ENCODE data around the gene SLC25A42. TPM values are rescaled to one million over a fixed set of nuclear protein-coding genes. Genes with fewer than 3 reads are reported as not detected.
A peak's percentile ranks its signal among the peaks of the same experiment; 100 is the strongest.

Gene SLC25A42
- total RNA-seq, 2 experiments from 2014 or later: 8.0 to 10.3 TPM

GRCh38 chr19:19040417-19040816, 23.4 kb upstream of the SLC25A42 start:
- Mint-ChIP-seq H3K27ac (peak overlapping the region; percentile 60), H3K27me3 (no peaks in the 10 kb centered on the region), H3K9me3 (no peaks in the 10 kb centered on the region), H3K4me3 (no peak overlapping the region), H3K36me3 (peaks cover 36% of the 10 kb centered on the region), H3K4me1 (peaks cover 30% of the 10 kb centered on the region)
- DNase-seq: no peak

GRCh38 chr19:19042732-19043280, 21.0 kb upstream of the SLC25A42 start:
- Mint-ChIP-seq H3K9me3 (no peaks in the 10 kb centered on the region), H3K4me3 (no peak overlapping the region), H3K27me3 (no peaks in the 10 kb centered on the region), H3K4me1 (peaks cover 18% of the 10 kb centered on the region), H3K36me3 (peaks cover 25% of the 10 kb centered on the region), H3K27ac (no peak overlapping the region)
- no peak for DNase-seq

DNA sequence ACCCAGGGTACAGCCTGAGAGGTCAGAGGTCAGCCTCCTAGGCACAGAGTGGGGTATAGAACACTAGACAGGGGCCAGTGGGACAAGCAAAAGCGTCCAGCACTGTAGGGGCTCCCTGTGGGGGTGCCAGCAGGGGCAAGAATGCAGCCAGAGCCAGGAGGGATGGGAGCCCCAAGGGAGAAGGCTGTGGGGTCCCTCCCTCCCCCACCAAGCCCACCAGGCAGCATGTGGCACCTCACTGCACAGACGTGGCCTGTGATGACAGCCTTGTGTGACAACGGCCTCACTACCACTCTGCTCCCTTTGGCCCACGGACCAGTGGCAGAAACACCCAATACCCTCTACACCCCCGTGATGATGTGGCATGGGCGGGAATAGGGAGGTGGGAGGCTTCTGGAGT, 20.3 kb upstream of the SLC25A42 start:
- no peaks in the 10 kb centered on the region for H3K9me3 Mint-ChIP-seq
- no peak for DNase-seq
- no peak overlapping the region for H3K4me3 Mint-ChIP-seq
- peaks cover 20% of the 10 kb centered on the region for H3K36me3 Mint-ChIP-seq
- no peaks in the 10 kb centered on the region for H3K27me3 Mint-ChIP-seq
- H3K27ac Mint-ChIP-seq: no peak overlapping the region
- peaks cover 18% of the 10 kb centered on the region for H3K4me1 Mint-ChIP-seq

GRCh38 chr19:19043881-19044280, 19.9 kb upstream of the SLC25A42 start:
- H3K9me3 Mint-ChIP-seq: no peaks in the 10 kb centered on the region
- DNase-seq: no peak
- no peak overlapping the region for H3K4me3 Mint-ChIP-seq
- peaks cover 22% of the 10 kb centered on the region for H3K36me3 Mint-ChIP-seq
- no peaks in the 10 kb centered on the region for H3K27me3 Mint-ChIP-seq
- no peak overlapping the region for H3K27ac Mint-ChIP-seq
- H3K4me1 Mint-ChIP-seq: peaks cover 18% of the 10 kb centered on the region

DNA sequence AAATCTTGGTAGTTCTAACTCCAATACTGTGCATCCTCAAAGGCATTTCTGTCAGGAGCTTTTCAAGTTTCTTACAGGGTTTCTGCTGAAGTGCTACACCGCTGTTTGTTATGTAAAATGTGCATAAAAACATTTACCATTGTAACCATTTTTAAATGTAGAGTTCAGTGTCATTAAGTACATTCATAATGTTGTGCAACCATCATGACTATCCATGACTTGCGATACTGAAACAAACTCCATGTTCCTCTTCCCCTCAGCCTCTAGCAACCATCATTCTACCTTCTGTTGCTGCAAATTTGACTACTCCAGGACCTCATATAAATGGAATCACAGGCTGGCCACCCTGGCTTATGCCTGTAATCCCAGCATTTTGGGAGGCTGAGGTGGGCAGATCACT, 14.4 kb upstream of the SLC25A42 start:
- Mint-ChIP-seq H3K4me1 (no peaks in the 10 kb centered on the region), H3K36me3 (peaks cover 16% of the 10 kb centered on the region), H3K4me3 (no peak overlapping the region), H3K9me3 (no peaks in the 10 kb centered on the region), H3K27me3 (no peaks in the 10 kb centered on the region), H3K27ac (no peak overlapping the region)
- DNase-seq: no peak

GRCh38 chr19:19050104-19050503, 13.7 kb upstream of the SLC25A42 start:
- no peaks in the 10 kb centered on the region for H3K4me1 Mint-ChIP-seq
- H3K27me3 Mint-ChIP-seq: no peaks in the 10 kb centered on the region
- H3K4me3 Mint-ChIP-seq: no peak overlapping the region
- H3K9me3 Mint-ChIP-seq: no peaks in the 10 kb centered on the region
- no peak overlapping the region for H3K27ac Mint-ChIP-seq
- peaks cover 16% of the 10 kb centered on the region for H3K36me3 Mint-ChIP-seq
- DNase-seq: no peak

DNA sequence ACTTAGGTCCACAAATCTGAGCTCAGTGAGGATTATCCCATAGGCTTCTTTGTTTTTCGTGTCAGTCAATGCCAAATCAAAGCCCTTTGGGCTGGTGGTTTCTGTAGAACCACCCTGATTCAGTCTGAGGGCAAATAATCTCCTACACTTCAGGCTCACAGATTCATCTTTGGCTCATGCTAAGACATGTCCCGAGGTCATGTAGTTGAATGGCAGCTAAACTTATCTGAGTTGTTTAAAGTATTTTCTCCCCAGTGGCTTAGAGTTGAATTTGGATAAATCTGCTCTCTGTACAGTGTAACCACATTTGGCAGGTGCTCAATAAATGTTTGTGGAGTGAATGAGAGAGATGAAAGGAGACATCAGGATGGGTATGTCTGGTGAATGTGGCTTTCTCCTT, 13.1 kb upstream of the SLC25A42 start:
- no peaks in the 10 kb centered on the region for H3K9me3 Mint-ChIP-seq
- DNase-seq: no peak
- H3K4me1 Mint-ChIP-seq: no peaks in the 10 kb centered on the region
- H3K4me3 Mint-ChIP-seq: no peak overlapping the region
- peaks cover 15% of the 10 kb centered on the region for H3K36me3 Mint-ChIP-seq
- no peak overlapping the region for H3K27ac Mint-ChIP-seq
- H3K27me3 Mint-ChIP-seq: no peaks in the 10 kb centered on the region

DNA sequence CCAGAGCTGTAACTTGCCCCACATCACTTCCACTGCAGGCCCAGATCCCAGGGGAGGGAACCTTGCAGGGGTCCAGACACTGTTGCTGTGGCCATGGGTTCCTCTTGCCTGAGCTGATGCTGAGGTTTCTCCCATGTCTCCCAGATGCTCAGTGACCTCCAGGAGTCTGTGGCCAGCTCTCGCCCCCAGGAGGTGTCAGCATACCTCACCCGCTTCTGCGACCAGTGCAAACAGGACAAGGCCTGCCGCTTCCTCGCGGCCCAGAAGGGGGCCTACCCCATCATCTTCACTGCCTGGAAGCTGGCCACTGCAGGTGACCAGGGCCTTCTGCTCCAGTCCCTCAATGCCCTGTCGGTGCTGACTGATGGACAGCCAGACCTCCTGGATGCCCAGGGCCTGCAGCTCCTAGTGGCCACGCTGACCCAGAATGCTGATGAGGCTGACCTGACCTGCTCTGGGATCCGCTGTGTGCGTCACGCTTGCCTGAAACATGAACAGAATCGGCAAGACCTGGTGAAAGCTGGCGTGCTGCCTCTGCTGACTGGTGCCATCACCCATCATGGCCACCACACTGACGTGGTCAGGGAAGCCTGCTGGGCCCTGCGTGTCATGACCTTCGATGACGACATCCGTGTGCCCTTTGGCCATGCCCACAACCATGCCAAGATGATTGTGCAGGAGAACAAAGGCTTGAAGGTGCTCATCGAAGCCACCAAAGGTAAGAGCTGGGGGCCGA, 12.1 kb upstream of the SLC25A42 start:
- no peak for DNase-seq
- Mint-ChIP-seq H3K4me3 (no peak overlapping the region), H3K27me3 (no peaks in the 10 kb centered on the region), H3K9me3 (no peaks in the 10 kb centered on the region), H3K4me1 (no peaks in the 10 kb centered on the region), H3K27ac (no peak overlapping the region), H3K36me3 (peaks cover 17% of the 10 kb centered on the region)

DNA sequence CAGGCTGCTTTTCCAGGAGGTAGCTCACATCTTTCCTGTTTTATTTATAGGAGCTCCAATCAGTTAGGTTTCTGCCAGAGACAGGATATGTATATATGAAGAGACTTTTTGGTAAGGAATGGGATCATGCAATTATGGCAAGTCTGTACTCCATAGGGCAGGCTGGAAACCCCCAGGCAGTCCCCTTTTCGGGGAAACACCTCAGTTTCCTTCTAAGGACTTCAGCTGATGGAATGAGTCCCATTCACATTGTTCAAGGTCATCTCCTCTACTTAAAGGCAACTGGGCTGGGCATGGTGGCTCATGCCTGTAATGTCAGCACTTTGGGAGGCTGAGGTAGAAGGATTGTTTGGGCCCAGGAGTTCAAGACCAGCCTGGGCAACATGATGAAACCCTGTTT, 10.9 kb upstream of the SLC25A42 start:
- H3K9me3 Mint-ChIP-seq: no peaks in the 10 kb centered on the region
- no peaks in the 10 kb centered on the region for H3K27me3 Mint-ChIP-seq
- no peak overlapping the region for H3K27ac Mint-ChIP-seq
- H3K36me3 Mint-ChIP-seq: peaks cover 12% of the 10 kb centered on the region
- no peak overlapping the region for H3K4me3 Mint-ChIP-seq
- no peak for DNase-seq
- no peaks in the 10 kb centered on the region for H3K4me1 Mint-ChIP-seq

GRCh38 chr19:19053508-19054314, 10.1 kb upstream of the SLC25A42 start:
- H3K4me3 Mint-ChIP-seq: no peak overlapping the region
- no peaks in the 10 kb centered on the region for H3K27me3 Mint-ChIP-seq
- no peaks in the 10 kb centered on the region for H3K9me3 Mint-ChIP-seq
- no peak overlapping the region for H3K27ac Mint-ChIP-seq
- peak; percentile 55 for DNase-seq
- peaks cover 10% of the 10 kb centered on the region for H3K36me3 Mint-ChIP-seq
- no peaks in the 10 kb centered on the region for H3K4me1 Mint-ChIP-seq

- Mint-ChIP-seq H3K4me3 (no peak overlapping the region), H3K36me3 (peaks cover 8% of the 10 kb centered on the region), H3K27ac (no peak overlapping the region), H3K9me3 (no peaks in the 10 kb centered on the region), H3K4me1 (no peaks in the 10 kb centered on the region), H3K27me3 (no peaks in the 10 kb centered on the region)
- no peak for DNase-seq
Observed at GRCh38 chr19:19054315-19054938, 9.4 kb upstream of the SLC25A42 start.

- Mint-ChIP-seq H3K27ac (no peak overlapping the region), H3K4me3 (no peak overlapping the region), H3K4me1 (no peaks in the 10 kb centered on the region), H3K9me3 (no peaks in the 10 kb centered on the region), H3K36me3 (peaks cover 8% of the 10 kb centered on the region), H3K27me3 (no peaks in the 10 kb centered on the region)
- no peak for DNase-seq
Observed at GRCh38 chr19:19054939-19055440, 8.8 kb upstream of the SLC25A42 start.

GRCh38 chr19:19055701-19056100, 8.1 kb upstream of the SLC25A42 start:
- DNase-seq: no peak
- Mint-ChIP-seq H3K27me3 (no peaks in the 10 kb centered on the region), H3K4me1 (no peaks in the 10 kb centered on the region), H3K27ac (no peak overlapping the region), H3K9me3 (no peaks in the 10 kb centered on the region), H3K4me3 (no peak overlapping the region), H3K36me3 (peaks cover 9% of the 10 kb centered on the region)

- Mint-ChIP-seq H3K9me3 (no peaks in the 10 kb centered on the region), H3K4me3 (no peak overlapping the region), H3K27ac (no peak overlapping the region), H3K27me3 (no peaks in the 10 kb centered on the region), H3K4me1 (peaks cover under 1% of the 10 kb centered on the region), H3K36me3 (peaks cover 9% of the 10 kb centered on the region)
- no peak for DNase-seq
Observed at GRCh38 chr19:19056636-19057275, 7.0 kb upstream of the SLC25A42 start.

GRCh38 chr19:19057317-19057716, 6.5 kb upstream of the SLC25A42 start:
- Mint-ChIP-seq H3K27ac (no peak overlapping the region), H3K36me3 (peaks cover 9% of the 10 kb centered on the region), H3K4me3 (no peak overlapping the region), H3K27me3 (no peaks in the 10 kb centered on the region), H3K4me1 (peaks cover 5% of the 10 kb centered on the region), H3K9me3 (no peaks in the 10 kb centered on the region)
- no peak for DNase-seq
